ENCODE measurements around the gene U2AF2. TPM values are rescaled to one million over a fixed set of nuclear protein-coding genes. Genes with fewer than 3 reads are reported as not detected.

U2AF2 gene
- total and polyA plus RNA-seq, 2 experiments from 2014 or later: 73.1 to 233 TPM

- TF ChIP-seq, protein P1, sequence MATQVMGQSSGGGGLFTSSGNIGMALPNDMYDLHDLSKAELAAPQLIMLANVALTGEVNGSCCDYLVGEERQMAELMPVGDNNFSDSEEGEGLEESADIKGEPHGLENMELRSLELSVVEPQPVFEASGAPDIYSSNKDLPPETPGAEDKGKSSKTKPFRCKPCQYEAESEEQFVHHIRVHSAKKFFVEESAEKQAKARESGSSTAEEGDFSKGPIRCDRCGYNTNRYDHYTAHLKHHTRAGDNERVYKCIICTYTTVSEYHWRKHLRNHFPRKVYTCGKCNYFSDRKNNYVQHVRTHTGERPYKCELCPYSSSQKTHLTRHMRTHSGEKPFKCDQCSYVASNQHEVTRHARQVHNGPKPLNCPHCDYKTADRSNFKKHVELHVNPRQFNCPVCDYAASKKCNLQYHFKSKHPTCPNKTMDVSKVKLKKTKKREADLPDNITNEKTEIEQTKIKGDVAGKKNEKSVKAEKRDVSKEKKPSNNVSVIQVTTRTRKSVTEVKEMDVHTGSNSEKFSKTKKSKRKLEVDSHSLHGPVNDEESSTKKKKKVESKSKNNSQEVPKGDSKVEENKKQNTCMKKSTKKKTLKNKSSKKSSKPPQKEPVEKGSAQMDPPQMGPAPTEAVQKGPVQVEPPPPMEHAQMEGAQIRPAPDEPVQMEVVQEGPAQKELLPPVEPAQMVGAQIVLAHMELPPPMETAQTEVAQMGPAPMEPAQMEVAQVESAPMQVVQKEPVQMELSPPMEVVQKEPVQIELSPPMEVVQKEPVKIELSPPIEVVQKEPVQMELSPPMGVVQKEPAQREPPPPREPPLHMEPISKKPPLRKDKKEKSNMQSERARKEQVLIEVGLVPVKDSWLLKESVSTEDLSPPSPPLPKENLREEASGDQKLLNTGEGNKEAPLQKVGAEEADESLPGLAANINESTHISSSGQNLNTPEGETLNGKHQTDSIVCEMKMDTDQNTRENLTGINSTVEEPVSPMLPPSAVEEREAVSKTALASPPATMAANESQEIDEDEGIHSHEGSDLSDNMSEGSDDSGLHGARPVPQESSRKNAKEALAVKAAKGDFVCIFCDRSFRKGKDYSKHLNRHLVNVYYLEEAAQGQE (IDR thresholded peaks at IDR 0.05; ENCODE audit: unreplicated experiment): no peak
- TF ChIP-seq ZNF331 (CRISPR knock-in tag; IDR thresholded peaks at IDR 0.05; ENCODE audit: low read depth) (no peak), CREB1 (CRISPR knock-in tag; IDR thresholded peaks at IDR 0.05; ENCODE audit: low read depth) (no peak), STAT1 (IDR thresholded peaks at IDR 0.05; ENCODE audit: unreplicated experiment) (no peak)
- TF ChIP-seq, protein P2, sequence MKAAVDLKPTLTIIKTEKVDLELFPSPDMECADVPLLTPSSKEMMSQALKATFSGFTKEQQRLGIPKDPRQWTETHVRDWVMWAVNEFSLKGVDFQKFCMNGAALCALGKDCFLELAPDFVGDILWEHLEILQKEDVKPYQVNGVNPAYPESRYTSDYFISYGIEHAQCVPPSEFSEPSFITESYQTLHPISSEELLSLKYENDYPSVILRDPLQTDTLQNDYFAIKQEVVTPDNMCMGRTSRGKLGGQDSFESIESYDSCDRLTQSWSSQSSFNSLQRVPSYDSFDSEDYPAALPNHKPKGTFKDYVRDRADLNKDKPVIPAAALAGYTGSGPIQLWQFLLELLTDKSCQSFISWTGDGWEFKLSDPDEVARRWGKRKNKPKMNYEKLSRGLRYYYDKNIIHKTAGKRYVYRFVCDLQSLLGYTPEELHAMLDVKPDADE (IDR thresholded peaks at IDR 0.05): no peak
These were observed 9.2 kb downstream of the U2AF2 start (continued) for GRCh38 chr19:55663846-55664536.

GRCh38 chr19:55666343-55667005 is 11.6 kb downstream of the U2AF2 start:
- no peak overlapping the region for H3K4me2 ChIP-seq
- no peak for DNase-seq (ENCODE audit: low spot score)
- TF ChIP-seq ZNF331 (CRISPR knock-in tag; IDR thresholded peaks at IDR 0.05; ENCODE audit: low read depth): no peak
- TF ChIP-seq ZNF462 (CRISPR knock-in tag; IDR thresholded peaks at IDR 0.05): no peak
- TF ChIP-seq, protein P1 (IDR thresholded peaks at IDR 0.05; ENCODE audit: unreplicated experiment): no peak

More at GRCh38 chr19:55666343-55667005, 11.6 kb downstream of the U2AF2 start:
- ATAC-seq: no peak
- Mint-ChIP-seq H3K4me3 (no peak overlapping the region), H3K36me3 (ENCODE audit: low read depth) (peaks cover 93% of the 10 kb centered on the region), H3K4me1 (peaks cover 11% of the 10 kb centered on the region), H3K27me3 (ENCODE audit: insufficient read depth, low read depth, poor library complexity) (peaks cover 33% of the 10 kb centered on the region), H3K9me3 (peaks cover 5% of the 10 kb centered on the region; the same call in 2 of the 3 replicates), H3K27ac (no peak overlapping the region)
- no peak overlapping the region for H2AFZ ChIP-seq
- no peak overlapping the region for H3K27ac ChIP-seq (ENCODE audit: low read depth)
- H3K4me3 ChIP-seq: no peak overlapping the region
- H3K79me2 ChIP-seq (replicated peaks; ENCODE audit: insufficient read depth): peaks cover 79% of the 10 kb centered on the region
- peaks cover 39% of the 10 kb centered on the region for H4K20me1 ChIP-seq (replicated peaks; ENCODE audit: insufficient read depth)
- no peaks in the 10 kb centered on the region for H3K9me2 ChIP-seq (ENCODE audit: insufficient read depth)
- H3K27me3 ChIP-seq (ENCODE audit: insufficient read depth): no peaks in the 10 kb centered on the region
- H3F3A ChIP-seq (replicated peaks; ENCODE audit: low read depth): peaks cover 23% of the 10 kb centered on the region
- no peaks in the 10 kb centered on the region for H3K4me1 ChIP-seq (ENCODE audit: insufficient read depth)
- H3K36me3 ChIP-seq (ENCODE audit: insufficient read depth): peaks cover 45% of the 10 kb centered on the region

Measured in GM23338 (cell line).